Measurements from ENCODE around the gene CTNNA3.

- TF ChIP-seq CTCF (IDR thresholded peaks at IDR 0.05) (no peak), POLR2A (IDR thresholded peaks at IDR 0.05) (no peak)
These were observed 1832.0 kb downstream of the CTNNA3 start for GRCh38 chr10:65864036-65864435.

All from right lobe of liver (tissue), 4 donors.